Measurements from ENCODE around the gene CD55.

GRCh38 chr1:207398986-207399385, 77.5 kb downstream of the CD55 start:
- no peak for TF ChIP-seq EZH2phosphoT487 (IDR thresholded peaks at IDR 0.05; ENCODE audit: low read length)
- no peak for TF ChIP-seq CTCF (IDR thresholded peaks at IDR 0.05; ENCODE audit: low read length)
- no peak for TF ChIP-seq EZH2 (optimal IDR thresholded peaks at IDR 0.05; ENCODE audit: low read depth, low read length)
